ENCODE data around the gene GRIK4.

Gene GRIK4

DNA sequence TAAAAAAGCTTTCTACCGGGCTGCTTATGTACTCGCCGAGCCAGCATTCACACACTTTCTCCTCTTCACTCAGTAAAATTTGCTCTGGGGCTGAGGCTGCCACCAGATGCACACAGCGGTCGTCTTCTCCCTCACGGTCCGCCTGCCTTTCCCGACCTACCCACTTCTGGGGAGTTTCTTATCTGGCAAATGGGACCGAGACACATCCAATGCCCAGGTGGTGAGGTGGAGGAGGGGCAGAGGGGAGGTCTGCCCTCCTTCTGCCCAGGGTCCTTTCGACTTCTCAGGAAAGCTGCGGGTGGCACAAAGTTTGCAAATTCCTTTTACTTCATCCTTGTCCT is 43.9 kb downstream of the GRIK4 start:
- DNase-seq (ENCODE audit: low read depth) = no peak
- no peak overlapping the region for H3K4me3 ChIP-seq (ENCODE audit: low read depth, low read length)
- TF ChIP-seq, protein P1, sequence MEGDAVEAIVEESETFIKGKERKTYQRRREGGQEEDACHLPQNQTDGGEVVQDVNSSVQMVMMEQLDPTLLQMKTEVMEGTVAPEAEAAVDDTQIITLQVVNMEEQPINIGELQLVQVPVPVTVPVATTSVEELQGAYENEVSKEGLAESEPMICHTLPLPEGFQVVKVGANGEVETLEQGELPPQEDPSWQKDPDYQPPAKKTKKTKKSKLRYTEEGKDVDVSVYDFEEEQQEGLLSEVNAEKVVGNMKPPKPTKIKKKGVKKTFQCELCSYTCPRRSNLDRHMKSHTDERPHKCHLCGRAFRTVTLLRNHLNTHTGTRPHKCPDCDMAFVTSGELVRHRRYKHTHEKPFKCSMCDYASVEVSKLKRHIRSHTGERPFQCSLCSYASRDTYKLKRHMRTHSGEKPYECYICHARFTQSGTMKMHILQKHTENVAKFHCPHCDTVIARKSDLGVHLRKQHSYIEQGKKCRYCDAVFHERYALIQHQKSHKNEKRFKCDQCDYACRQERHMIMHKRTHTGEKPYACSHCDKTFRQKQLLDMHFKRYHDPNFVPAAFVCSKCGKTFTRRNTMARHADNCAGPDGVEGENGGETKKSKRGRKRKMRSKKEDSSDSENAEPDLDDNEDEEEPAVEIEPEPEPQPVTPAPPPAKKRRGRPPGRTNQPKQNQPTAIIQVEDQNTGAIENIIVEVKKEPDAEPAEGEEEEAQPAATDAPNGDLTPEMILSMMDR (conservative IDR thresholded peaks at IDR 0.05; ENCODE audit: low read depth, low read length) = no peak

DNA sequence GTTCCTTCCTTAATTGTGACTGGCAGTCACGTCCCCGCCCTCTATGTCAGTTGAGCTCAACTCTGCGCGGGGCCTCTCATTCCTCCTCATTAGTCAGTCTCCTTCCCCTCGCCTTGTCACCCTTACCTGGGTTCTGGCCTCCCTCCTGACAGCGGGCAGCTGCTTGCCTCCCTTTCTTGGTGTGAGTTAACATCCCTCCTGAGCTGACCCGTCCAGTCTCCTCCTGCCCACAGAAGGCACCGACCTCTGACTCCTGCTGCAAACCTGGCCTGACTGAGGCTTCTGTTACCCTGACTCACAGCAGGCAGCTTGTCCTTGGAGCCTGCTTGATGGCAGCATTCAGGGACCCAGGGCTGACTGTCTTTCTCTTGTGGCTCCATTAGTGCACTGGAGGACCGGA is 45.2 kb downstream of the GRIK4 start:
- TF ChIP-seq, protein P1 (conservative IDR thresholded peaks at IDR 0.05; ENCODE audit: low read depth, low read length) = no peak
- H3K4me3 ChIP-seq (ENCODE audit: low read depth, low read length) = no peak overlapping the region
- no peak for DNase-seq (ENCODE audit: low read depth)

DNA sequence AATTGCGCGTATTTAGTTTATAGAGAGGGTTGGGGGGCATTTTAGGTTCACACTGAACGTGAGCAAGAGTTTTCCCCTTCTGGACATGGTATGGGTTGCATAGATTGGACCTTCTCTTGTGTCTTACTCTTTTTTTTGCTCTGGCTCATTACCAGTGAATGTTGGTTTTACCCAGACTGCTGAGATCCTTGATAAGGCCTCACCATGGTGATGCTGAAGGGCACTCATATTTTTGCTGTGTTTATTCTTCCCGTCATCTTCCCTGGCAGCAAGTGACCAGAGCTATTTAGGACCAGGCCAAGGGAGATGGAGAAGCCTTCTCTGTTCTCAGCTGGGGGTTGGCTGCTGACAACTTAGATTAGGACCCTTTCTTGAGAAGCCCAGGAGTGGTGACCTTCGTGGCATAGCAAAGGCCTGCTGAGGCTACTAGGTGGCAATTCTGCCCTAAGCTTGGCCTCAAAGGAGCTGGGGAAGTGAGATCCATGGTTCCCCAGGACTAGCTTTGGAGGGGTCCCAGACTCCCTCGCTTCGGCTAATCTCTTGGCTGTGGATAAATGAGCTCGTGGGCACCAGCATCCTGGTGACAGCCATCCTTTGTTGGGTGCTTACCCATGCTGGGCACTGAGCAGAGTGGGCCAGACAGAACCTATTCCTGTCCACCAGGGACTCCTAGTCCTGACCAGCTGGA is 47.3 kb downstream of the GRIK4 start:
- TF ChIP-seq, protein P1 (conservative IDR thresholded peaks at IDR 0.05; ENCODE audit: low read depth, low read length) = no peak
- no peak overlapping the region for H3K4me3 ChIP-seq (ENCODE audit: low read depth, low read length)
- DNase-seq (ENCODE audit: low read depth) = no peak

DNA sequence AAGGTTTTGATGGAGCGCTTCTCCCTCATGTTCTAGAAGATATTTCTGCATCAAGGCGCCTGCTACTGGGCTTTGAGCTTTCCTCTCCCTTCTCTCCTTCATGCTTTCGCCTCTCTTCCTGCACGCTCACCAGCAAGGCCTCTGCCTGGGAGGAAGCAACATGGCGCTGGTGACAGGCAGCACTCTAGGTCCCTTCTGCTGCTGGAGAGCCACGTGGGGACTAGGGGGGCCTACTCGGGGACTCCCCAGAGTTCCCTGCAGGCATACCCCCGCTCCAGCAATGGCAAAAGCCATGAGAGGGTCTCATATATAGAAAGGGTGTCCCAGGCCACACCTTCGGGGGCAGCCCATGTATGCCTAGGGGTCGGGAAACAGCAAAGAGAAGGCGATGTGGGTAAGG is 49.7 kb downstream of the GRIK4 start:
- no peak for DNase-seq (ENCODE audit: low read depth)
- TF ChIP-seq, protein P1 (conservative IDR thresholded peaks at IDR 0.05; ENCODE audit: low read depth, low read length) = no peak
- no peak overlapping the region for H3K4me3 ChIP-seq (ENCODE audit: low read depth, low read length)

DNA sequence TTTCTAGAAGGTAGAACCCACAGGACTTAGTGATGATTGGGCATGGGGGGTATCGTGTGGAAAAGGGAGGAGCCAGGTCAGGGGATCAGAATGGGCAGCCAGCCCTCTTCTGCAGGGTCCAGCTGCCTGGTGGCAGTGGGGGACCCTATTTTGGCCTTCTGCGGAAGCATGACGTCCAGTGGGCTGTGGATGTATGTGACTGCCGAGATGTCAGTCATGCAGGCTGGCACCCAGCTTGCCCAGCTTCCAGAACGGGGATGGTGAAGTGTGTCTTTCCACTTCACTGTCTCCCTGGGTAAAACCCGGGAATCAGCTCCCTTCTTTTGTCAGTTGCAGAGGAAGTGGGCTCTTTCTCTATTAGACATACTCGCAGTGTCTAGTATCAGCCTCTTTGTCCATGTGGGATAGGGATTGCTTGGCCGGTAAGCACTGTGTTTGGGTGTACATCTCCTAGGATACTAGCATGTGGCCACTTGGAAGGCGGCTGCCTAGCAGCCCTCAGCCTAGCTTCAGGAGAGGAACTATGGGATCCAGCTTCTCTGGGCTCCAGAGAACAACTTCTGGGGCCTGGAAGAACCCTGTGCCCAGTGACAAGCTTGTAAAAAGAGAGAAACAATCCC is 51.4 kb downstream of the GRIK4 start:
- TF ChIP-seq, protein P1 (conservative IDR thresholded peaks at IDR 0.05; ENCODE audit: low read depth, low read length) = no peak
- no peak for DNase-seq (ENCODE audit: low read depth)
- no peak overlapping the region for H3K4me3 ChIP-seq (ENCODE audit: low read depth, low read length)

DNA sequence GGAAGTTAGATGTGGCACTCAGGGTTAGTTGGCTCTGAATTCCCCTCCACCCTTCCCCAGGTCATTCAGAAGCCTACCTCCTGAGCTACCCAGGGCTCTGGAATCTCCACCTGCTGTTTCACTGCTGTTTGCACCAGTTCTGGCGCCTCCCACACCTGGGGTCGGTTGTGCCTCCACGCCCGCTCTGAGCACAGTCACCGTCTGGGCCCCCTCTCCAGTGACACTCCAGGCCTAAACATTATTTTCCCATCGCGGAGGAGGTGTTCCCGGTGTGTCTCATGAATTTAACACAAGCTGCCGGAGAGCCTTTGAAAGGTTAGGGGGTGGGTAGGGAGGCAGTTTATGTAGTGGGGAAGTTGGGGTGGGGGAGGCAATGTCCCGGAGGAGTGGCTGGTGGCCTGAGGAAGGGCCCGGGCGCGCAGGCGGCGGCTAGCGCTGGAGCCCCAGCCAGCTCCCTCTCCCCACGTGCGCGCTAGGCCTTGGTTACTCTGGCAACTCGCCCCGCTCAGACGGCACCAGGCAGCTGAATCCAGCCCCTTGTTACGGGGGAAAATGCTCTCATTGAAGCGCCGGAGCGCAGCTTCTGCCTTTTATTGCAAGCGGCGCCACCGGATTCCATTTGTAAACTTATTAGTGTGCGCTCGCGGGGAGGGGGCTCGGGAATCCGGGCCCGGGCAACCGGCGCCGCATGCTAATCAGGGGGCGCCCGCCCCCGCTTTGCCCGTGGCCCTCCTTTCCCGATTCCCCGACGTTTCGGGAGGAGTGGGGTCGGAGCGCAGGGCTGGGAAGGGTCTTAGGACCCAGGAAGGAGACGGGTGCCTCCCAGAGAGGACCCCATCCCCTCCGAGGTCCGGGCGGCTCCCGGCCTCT is 52.4 kb downstream of the GRIK4 start:
- TF ChIP-seq, protein P1 (conservative IDR thresholded peaks at IDR 0.05; ENCODE audit: low read depth, low read length) = no peak
- DNase-seq (ENCODE audit: low read depth) = peak; percentile 41
- peak overlapping the region; percentile 43 for H3K4me3 ChIP-seq (ENCODE audit: low read depth, low read length)

Measured in choroid plexus epithelial cell (primary cell).